ENCODE measurements around the gene DDX1.
"Not testable (repeated sequence)": the region's sequence is repeated elsewhere in the genome, so short reads cannot be mapped to it uniquely, and the experiment has no call there.

The DDX1 gene

DNA sequence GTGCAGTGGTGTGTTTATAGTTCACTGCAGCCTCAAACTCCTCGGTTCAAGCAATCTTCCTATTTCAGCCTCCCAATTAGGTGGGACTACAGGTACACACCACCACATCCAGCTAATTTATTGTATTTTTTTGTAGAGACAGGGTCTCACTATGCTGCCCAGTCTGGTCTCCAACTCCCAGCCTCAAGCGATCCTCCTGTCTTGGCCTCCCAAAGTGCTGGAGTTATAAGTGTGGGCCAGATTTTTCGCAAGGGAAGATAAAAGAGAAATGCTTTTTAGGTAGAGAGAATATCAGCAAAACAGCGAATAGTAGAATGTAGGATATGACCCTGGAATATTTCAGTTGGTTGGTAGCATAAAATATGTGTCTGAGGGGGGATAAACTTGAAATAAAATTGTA lies 4.3 kb downstream of the DDX1 start:
- DNase-seq: no peak

DNA sequence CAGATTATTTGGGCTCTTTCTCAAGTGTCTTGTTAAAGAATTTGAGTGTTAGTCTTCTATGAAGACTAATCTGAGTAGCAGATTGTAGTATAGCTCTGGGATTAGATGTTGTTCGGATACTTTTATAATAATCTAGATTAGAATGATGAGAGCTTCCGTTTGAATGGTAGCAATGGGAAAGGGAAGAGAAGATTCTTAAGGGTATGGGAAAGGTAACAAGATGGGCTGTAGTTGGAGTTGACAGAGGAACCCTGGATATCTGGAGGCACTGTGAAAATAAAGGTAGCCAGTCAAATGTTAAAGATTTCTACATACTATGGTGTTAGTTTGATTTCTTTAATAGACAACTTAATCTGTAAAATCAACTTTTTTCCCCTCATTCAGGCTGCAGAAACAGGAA lies 4.7 kb downstream of the DDX1 start:
- no peak for DNase-seq

DNA sequence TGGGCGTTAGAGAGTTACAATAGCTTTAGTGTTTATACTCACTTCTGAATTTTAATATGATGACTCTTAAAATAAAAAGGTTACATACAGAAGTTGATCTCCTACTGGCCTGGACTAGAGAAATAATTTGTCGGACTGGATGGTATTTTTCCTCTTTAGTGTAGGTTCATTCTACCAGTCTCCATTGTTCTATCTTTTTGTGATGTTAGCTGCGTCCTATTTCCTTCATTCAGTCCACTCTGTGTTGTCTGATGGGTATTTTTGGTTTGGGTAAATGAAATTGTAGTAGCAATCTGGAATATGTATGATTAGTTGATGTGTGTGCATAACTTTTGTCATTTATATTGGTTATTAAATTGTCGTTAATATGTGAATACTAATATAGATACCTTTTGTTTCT lies 5.3 kb downstream of the DDX1 start:
- no peak for DNase-seq

DNA sequence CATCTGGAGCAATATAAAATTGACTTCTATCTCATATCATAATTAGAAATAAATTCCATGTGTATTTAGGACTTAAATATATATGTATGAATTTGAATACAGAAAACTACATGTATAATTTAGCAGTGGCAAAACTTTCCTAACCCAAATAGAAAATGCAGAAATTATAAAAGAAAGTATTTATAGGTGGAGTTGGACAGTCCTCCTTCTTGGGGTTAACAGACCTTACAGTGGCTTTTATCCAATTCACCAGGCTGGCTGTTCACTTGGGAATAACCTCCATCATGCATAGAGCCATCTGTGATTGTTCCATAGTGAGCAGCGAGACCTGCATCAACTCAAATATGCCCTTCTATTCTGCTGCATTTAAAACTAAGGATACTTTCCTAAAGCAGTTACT lies 8.3 kb downstream of the DDX1 start:
- no peak for DNase-seq

DNA sequence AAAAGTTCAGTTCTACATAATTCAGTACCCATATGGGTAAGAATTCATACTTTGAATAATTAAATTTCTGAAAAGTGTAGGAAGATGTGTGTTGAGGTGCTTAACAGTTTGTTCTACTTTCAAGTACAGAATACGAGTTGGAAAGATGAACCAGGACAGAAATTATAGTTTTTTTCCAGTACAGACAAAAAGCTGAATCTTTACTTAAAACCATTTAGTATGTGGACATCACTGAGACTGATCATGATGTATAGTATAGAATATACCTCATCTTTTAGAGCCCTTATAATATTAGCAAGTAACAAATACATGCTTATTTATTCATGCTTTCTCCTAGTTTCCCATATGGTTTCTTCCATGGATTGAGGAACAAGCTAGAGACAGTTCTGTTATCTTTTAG lies 10.0 kb downstream of the DDX1 start:
- DNase-seq: no peak

DNA sequence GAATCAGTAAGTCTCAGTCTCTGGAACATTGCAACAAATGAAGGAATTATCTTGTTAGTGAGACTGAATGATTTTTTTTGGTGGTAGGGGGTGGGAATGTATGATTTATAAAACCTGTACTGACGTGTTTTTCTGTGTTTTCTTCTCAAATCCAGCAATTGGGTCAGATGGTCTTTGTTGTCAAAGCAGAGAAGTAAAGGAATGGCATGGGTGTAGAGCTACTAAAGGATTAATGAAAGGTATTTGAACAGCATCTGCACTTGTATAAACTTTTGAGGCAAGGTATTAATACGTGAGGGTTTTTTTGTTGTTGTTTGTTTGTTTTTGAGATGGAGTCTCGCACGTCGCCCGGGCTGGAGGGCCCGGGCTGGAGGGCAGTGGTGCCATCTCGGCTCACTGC lies 10.7 kb downstream of the DDX1 start:
- DNase-seq: no peak

DNA sequence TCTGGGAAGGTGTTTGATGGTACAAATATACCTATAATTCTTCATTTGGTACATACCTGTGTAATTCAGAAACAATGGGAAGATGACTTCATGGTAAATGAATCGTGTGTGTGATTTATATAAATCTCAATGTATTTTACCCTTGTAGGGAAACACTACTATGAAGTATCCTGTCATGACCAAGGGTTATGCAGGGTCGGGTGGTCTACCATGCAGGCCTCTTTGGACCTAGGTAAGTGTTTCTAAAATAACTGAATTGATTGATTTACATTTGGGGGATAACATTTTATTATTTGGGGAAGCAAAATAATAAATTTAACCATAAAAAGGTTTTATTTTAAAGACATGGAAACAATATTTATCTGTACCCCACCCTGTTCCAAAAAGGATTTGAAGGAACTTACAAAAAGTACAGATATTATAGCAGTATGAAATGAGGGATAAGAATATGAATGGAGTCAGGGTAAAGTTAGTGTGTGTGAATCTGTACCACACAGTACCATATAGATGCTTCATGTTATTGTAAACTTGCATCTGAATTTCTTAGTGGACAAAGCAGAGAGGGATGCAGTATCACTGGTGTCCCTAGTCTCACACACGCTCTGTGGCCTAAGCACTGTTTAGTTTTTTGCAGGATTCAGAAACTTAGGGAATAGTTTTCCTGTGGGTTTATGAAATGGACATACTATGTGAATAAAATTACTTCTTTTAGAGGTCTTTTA lies 11.5 kb downstream of the DDX1 start:
- DNase-seq: no peak

DNA sequence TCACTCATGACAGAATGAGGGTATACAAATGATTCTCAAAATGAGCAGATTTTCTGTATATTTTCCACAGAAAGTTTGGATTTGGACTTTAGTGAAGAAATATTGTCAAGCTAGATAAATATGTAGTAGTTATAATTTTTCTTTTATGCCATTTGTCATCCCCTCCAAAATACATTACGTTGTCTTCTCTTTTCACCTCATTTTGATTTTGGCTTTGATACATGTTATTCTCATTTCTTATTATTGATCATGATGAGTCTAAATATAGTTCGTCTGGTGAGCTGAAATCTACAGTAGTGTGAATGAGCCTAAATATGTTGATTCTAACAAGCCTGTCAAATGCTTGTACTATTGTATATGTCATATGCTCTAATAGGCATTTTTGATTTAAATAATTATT lies 12.3 kb downstream of the DDX1 start:
- no peak for DNase-seq

DNA sequence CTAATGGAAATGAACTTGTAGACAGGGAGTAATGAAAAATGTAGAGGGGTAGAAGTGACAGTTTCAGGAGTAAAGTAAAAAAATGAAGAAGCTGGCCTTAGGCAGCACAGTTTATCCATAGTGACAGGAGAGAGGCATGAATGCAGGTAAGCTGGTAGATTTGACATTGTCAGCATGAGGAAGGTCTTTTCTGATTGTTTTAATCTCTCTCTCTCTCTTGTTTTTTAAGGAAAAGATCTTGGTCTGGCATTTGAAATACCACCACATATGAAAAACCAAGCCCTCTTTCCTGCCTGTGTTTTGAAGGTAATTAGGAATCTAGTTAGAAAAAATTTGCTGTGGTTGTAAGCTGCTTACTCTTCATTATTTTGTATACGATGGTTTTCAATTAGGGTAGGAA lies 14.1 kb downstream of the DDX1 start:
- no peak for DNase-seq

DNA sequence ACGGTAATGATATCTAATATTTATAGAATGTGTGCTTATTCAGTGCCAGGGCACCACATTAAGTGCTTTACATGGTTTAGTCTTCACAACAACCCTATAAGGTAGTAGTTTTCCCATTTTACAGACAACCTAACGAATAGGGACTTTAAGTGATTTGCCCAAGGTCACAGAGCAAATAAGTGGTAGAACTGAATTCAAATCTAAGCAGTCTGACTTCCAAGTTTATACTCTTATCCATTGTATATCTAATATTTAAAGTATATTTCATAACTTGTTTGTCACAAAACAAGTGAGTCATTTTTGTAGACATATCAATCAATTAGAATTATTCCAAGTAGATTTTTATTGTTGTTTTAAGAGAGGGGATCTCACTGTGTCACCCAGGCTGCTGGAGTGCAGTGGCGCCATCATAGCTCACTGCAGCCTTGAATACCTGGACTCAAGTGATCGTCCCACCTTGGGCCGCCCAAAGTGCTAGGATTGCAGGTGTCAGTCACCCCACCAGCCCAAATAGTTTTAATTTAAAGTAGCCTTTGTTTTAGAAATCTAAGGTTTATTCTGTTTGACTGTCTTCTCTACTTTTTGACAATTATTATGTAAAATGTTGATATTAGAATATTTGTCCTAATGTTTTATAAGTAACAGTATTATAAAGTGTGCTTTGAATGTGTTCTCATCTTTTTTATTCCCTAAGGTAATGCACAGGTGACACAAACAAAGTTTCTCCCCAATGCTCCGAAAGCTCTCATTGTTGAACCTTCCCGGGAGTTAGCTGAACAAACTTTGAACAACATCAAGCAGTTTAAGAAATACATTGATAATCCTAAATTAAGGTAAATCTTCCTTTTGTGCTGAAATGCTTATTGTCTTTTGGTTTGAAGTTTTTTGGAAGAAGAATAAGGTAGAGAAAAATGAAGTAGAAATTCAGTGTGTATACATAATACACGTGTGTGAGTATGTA lies 15.1 kb downstream of the DDX1 start:
- DNase-seq: no peak

DNA sequence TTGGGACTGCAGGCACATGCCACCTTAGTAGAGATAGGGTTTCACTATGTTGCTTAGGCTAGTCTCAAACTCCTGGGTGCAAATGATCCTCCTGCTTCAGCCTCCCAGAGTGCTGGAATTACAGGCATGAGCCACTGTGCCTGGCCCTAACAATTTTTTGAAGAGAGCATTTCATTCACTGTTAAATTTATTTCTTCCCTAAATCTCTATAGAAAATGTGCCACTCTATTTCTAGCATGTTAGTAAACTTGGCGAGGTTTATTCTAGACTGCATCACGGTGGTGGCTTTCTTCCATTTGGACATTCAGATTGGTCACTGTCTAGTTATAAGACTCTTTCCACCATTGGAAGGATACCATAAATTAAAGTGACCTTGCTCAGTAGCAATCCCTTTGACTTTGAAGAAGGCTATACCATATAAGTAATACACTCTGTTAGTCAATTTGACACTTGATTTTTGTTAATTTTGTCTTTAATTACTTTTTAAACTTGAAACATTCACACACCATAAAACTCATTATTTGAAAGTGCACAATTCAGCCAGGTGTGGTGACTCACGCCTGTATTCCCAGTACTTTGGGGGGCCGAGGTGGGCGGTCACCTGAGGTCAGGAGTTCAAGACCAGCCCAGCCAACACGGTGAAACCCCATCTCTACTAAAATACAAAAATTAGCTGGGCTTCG lies 16.2 kb downstream of the DDX1 start:
- DNase-seq: no peak

DNA sequence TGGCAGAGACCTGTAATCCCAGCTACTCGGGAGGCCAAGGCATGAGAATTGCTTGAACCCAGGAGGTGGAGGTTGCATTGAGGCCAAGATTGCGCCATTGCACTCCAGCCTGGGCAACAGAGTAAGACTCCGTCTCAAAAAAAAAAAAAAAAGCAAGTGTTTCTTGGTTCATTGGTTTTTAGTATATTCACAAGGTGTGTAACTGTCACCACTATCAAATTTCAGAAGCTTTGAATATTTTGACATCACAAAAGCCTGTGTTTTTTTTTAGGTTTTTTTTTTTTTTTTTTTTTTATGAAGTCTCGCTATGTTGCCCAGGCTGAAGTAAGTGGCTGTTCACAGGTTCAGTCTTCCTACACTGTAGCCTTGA lies 16.7 kb downstream of the DDX1 start:
- DNase-seq: no peak

DNA sequence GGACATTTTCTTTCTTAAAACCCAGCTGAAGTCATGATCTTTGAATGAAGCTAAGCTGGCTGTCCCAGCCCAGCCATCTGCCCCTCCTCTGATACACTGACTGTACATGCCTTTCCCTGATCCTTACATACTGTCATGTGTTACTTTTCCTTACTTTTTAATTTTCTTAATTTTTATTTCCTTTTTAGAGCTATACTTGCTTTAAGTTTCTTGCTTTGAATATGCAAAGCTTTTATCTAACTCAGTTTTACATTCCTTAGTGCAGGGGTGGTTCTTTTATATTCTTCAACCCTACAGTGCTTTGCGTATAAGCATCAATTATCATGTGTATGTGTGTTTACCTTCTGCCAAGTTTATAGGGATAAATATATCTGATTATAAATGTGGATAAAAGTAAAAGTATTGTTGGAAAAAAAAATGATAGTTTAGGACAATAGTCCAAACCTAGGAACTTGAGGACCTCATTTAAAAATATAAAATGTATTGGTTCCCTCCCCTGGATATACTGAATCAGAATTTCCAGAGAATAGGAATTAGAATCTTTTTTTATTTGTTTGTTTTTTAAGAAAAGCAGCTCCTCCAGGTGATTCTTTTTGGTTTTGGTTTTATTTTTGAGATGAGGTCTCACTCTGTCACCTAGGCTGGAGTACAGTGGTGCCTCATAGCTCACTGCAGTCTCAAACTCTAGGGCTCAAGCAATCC lies 17.8 kb downstream of the DDX1 start:
- no peak for DNase-seq

DNA sequence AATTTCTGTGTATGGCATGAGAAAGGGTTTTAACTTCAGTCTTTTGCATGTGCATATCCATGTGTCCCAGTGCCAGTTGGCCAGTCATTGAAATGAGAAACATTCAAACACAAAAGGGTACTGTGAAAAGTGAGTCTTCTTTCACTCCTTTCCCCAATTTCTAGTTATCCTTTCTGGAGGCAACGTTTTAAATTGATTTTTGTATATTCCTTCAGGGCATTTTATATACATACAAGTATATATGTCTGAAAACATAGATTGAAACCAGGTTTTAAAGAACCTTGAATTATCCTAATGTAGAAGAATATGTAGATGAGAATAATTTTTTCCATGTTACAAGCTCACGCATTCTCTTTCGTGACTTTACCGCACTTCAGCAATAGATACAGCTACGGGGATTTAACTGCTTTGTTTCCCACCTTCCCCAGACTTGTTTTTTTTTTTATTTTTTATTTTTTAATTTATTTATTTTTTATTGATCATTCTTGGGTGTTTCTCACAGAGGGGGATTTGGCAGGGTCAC lies 18.8 kb downstream of the DDX1 start:
- DNase-seq: no peak

DNA sequence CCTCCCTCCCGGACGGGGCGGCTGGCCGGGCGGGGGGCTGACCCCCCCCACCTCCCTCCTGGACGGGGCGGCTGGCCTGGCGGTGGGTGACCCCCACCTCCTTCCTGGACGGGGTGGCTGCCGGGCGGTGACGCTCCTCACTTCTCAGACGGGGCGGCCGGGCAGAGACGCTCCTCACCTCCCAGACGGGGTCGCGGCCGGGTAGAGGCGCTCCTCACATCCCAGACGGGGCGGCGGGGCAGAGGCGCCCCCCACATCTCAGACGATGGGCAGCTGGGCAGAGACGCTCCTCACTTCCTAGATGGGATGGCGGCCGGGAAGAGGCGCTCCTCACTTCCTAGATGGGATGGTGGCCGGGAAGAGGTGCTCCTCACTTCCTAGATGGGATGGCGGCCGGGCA lies 20.4 kb downstream of the DDX1 start:
- not testable (repeated sequence) for DNase-seq

DNA sequence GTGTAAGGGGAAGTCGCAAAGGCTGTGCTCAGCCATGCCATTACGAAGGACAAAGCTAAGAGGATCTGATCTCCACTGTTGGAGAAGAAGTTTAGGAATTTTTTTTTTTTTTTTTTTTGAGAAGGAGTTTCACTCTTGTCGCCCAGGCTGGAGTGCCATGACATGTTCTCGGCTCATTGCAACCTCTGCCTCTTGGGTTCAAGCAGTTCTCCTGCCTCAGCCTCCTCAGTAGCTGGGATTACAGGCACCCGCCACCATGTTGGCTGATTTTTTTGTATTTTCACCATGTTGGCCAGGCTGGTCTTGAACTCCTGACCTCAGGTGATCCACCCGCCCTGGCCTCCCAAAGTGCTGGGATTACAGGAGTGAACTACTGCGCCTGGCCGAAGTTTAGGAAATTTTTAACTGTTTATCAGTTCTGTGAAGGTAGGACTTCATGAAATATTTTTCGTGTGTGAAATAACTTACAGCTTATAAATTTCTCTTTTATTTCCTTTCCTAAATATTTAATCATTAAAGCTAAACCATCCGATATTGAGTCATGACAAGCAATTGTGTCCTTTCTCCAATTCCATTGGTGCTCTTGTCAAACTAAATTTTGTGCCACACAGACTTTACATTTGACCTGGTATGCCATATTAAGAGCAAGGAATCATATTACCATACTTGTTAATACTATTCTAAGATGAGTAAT lies 22.2 kb downstream of the DDX1 start:
- no peak for DNase-seq

DNA sequence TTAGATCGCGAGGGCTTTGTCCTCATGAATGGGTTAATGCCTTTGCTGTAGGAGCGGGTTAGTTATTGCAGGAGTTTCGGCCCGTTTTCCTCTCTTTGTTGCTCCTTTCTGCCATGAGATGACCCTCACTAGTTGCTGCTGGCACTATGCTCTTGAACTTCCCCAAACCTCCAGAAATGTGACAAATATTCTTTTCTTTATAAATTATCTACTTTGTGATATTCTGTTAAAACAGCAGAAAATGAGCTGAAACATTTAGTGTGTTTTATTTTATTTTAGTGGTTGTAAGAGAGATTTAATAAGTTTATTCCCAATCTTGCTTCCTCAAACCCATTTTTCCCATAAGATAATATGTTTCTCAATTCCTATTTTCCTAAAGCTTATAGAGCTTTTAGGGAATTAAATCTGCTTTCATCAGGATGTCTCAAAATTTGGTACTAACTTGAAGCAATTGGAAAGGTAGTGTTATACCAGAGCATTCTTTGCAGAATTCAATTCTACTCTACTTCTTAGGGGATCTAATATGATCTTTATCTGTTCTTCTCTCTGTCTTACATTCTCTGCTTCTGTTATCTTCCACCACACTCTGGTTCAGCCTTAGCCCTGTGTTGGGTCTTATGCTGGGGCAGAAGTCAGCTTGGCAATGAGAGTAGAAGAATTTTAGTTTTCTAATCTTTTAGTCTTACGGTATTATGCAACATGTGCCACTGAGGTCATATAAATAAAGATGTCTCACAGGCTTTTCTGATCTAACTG lies 23.1 kb downstream of the DDX1 start:
- DNase-seq: no peak

DNA sequence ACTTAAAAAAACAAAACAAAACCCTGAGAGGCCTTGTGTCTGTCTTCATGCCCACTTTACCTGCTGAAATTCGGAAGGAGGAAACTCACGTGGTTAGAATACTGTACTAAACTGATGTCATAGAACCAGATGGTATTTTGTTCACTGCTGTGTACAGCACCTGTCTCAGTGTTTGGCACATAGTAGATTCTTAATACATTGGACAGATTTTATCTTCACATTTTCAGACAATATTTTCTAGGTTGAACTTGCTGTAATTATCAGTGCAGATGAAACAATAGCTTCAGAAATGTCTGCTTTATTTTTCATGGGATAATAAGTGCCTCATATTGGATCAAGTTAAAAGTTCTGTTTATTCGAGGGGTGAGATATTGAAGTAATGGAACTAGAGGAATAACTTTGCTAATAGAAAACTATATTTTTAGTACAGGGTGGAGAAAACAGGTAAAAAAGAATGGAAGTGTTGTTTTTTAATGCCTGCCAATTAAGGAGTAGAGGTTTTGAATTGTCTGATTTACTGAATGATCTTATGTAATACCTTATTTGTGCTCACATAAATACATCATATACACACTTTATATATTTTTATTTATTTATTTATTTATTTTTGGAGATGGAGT lies 23.7 kb downstream of the DDX1 start:
- no peak for DNase-seq

DNA sequence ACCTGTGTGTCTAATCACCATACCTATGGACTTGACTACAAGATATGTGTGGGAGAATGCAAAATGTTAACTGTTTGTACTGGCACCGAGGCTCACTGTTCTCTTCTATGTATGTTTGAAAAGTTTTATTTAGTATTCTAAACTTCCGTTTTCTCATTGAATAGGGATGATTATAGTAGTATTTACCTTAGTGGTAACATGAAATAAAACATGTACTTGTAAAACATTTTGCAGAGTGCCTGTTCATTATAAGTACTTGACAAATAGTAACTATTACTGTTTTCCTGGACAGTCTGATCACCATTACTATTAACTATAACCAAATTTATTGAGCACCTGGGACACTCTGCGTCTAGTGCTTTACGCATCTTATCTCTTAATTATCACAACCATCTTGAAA lies 24.8 kb downstream of the DDX1 start:
- no peak for DNase-seq

DNA sequence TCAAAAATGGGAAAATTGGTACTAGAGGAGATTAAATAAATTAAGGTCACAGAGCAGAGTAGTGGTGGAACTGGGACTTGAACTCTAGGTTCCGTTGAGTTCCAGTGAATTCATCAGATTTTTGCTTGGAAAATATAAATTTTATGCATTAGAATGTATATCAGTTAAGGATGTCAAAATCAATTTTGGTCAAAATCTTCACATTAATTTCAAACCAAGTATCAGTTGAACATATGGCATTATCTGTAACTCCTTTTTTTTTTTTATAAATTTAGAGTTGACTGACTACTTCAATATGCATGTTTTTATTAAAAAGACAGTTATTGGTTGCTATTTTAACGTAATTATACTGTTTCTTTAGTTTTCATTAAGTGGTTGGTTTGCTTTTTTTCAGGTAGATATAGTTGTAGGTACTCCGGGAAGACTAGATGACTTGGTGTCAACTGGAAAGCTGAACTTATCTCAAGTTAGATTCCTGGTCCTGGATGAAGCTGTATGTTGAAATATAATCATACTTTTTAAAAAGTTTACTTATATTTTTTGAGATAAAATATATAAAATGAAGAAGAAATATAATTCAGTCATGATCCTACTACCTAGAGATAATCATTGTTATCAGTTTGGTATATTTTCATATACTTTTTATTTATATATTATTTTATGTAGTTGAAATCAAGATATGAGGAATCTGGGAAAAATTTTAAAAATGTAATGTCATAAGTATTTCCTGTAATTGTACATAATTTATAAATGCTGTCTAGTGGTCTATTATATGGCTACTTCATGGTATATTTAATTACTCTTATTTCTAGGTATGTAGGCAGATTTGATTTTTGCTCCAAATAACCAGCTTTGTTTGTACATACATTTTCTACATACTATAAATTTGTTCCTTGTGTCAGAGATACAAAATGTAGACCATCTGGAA lies 25.4 kb downstream of the DDX1 start:
- no peak for DNase-seq

All from inflammatory macrophage (primary cell).